Measurements from ENCODE around the gene SLC10A3. TPM values are rescaled to one million over a fixed set of nuclear protein-coding genes. Genes with fewer than 3 reads are reported as not detected.

The SLC10A3 gene
- total RNA-seq, 8 experiments from 2014 or later = 5.2 to 20.3 (median 9.8) TPM

- ATAC-seq (replicated peaks in 6 of 8) = peak in 3 of 8 experiments; percentile 1 to 2 (median 1)
- in situ Hi-C loops (cut with MboI; ENCODE audit: low pct_unique_long_range_greater_than_20kb in 2 of 9, low sequenced_read_pairs in 9 of 9, unreplicated experiment in 9 of 9) = no loop called here
- H3K4me3 ChIP-seq = peak overlapping the region; percentile 47 to 89 (median 69)
- H3K27ac ChIP-seq = peak overlapping the region; percentile 76 to 92
- H3K4me1 ChIP-seq (replicated peaks in 1 of 2) = peaks cover 14 to 23% of the 10 kb centered on the region in 2 donors
- WGBS, 10 experiments = no CpG with 5 or more reads among the region's 35 CpGs
Measured at GRCh38 chrX:154486052-154486395, 4.4 kb downstream of the SLC10A3 start.

GRCh38 chrX:154485150-154486051 is 5.0 kb downstream of the SLC10A3 start:
- H3K4me1 ChIP-seq (replicated peaks in 1 of 2) = peaks cover 14 to 23% of the 10 kb centered on the region in 2 donors
- in situ Hi-C loops (cut with MboI; ENCODE audit: low pct_unique_long_range_greater_than_20kb in 2 of 9, low sequenced_read_pairs in 9 of 9, unreplicated experiment in 9 of 9) = no loop called here
- no peak for ATAC-seq (replicated peaks in 6 of 8)
- WGBS, 10 experiments = 100% methylated on average over 1 of the region's 35 CpGs; no CpG with 5 or more reads in 9 of the 10 experiments
- peak overlapping the region; percentile 47 to 89 (median 69) for H3K4me3 ChIP-seq
- peak overlapping the region; percentile 76 to 92 for H3K27ac ChIP-seq

- Histone ChIP-seq H3K27ac (no peak overlapping the region), H3K4me1 (replicated peaks in 1 of 2) (peaks cover 17 to 19% of the 10 kb centered on the region in 2 donors), H3K4me3 (no peak overlapping the region)
- in situ Hi-C loops (cut with MboI; ENCODE audit: low pct_unique_long_range_greater_than_20kb in 2 of 9, low sequenced_read_pairs in 9 of 9, unreplicated experiment in 9 of 9) = no loop called here
- ATAC-seq (replicated peaks in 6 of 8) = peak in 2 of 8 experiments; percentile 43 to 51
- 54 to 100% methylated on average over 2 to 6 of the region's 16 CpGs; no CpG with 5 or more reads in 8 of the 10 experiments for WGBS, 10 experiments
Measured at GRCh38 chrX:154484255-154485149, 5.9 kb downstream of the SLC10A3 start.

DNA sequence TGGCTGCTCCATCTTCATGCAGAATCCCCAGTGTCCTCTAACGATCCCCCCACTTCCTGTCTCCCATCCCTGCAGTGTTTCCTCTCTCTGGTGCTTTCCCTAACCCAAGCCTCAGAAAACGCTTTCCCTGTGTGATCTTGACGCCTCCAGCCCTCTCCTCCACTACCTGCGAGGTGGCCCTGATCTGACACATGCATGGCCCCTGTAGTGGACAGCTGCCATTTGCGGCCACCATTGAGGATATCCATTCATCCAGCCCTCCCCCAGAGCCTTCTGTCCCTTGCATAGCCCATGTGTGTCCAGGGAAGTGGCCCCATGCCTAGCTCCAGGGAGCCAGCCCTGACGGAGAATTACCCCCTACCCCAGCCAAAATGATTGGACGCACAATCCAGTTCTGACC is 7.1 kb downstream of the SLC10A3 start:
- H3K4me1 ChIP-seq (replicated peaks in 1 of 2) = peaks cover 18 to 19% of the 10 kb centered on the region in 2 donors
- no peak for ATAC-seq (replicated peaks in 6 of 8)
- no peak overlapping the region for H3K4me3 ChIP-seq
- in situ Hi-C loops (cut with MboI; ENCODE audit: low pct_unique_long_range_greater_than_20kb in 2 of 9, low sequenced_read_pairs in 9 of 9, unreplicated experiment in 9 of 9) = no loop called here
- H3K27ac ChIP-seq = no peak overlapping the region
- 10 to 100% (median 47%) methylated on average over 1 to 4 of the region's 7 CpGs; no CpG with 5 or more reads in 7 of the 10 experiments for WGBS, 10 experiments

DNA sequence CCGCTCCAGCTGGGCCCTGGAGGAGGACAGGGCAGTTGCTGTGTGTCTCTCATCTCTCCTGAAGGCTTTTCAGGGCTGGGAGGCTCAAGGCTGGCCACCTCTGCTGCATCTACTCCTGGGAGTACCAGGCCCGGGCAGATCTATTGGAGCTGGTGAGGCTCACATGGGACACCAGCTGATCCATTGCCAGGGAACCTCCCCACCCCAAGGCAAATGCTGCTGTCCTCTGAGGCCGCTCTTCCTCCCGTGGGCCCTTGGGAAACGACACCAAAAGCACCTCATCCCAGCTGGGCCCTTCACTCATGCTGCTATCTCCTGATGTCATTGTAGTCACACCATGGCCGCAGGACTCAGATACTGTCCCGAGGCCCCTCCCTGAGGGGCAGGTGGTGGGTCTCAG is 7.6 kb downstream of the SLC10A3 start:
- 57% methylated on average over 2 of the region's 7 CpGs; no CpG with 5 or more reads in 9 of the 10 experiments for WGBS, 10 experiments
- no peak for ATAC-seq (replicated peaks in 6 of 8)
- in situ Hi-C loops (cut with MboI; ENCODE audit: low pct_unique_long_range_greater_than_20kb in 2 of 9, low sequenced_read_pairs in 9 of 9, unreplicated experiment in 9 of 9) = no loop called here
- Histone ChIP-seq H3K4me3 (no peak overlapping the region), H3K27ac (no peak overlapping the region), H3K4me1 (replicated peaks in 1 of 2) (peaks cover 19 to 22% of the 10 kb centered on the region in 2 donors)

DNA sequence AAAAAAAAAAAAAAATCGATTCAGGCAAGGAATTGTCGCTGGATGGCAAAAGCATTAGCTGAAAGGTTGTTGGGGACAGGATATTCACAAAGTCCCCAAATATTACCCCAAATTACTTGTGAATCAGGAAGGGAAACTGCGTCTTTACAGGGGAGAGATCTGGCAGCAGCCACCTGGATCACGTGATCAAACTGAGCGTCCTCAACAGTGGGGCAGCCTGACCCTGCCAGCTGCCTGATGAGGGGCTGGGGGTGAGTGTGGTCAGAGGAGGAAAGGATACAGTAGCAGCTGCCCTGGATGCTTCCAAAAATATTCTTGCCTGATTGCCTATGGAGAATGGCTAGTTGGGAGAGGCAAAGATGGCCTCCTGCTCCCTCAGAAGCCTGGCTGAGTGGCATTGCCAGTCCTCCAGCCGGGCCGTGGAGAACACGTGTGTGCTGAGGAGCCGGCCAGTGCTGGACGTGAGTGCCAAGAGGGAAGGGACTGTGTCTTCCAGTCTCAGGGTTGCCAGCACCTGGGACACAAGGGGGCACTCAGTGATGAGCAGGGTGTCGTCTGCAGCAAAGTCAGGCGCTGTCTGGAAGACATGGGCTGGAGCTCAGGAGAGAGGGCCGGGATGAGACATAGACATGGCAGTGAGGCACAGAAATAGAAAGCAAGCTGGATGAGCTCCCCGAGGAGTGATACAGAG is 8.4 kb downstream of the SLC10A3 start:
- in situ Hi-C loops (cut with MboI; ENCODE audit: low pct_unique_long_range_greater_than_20kb in 2 of 9, low sequenced_read_pairs in 9 of 9, unreplicated experiment in 9 of 9) = no loop called here
- 58 to 100% (median 89%) methylated on average over 1 to 6 of the region's 14 CpGs; no CpG with 5 or more reads in 7 of the 10 experiments for WGBS, 10 experiments
- H3K27ac ChIP-seq = no peak overlapping the region
- ATAC-seq (replicated peaks in 6 of 8) = no peak
- peaks cover 20 to 22% of the 10 kb centered on the region in 2 donors for H3K4me1 ChIP-seq (replicated peaks in 1 of 2)
- H3K4me3 ChIP-seq = no peak overlapping the region

DNA sequence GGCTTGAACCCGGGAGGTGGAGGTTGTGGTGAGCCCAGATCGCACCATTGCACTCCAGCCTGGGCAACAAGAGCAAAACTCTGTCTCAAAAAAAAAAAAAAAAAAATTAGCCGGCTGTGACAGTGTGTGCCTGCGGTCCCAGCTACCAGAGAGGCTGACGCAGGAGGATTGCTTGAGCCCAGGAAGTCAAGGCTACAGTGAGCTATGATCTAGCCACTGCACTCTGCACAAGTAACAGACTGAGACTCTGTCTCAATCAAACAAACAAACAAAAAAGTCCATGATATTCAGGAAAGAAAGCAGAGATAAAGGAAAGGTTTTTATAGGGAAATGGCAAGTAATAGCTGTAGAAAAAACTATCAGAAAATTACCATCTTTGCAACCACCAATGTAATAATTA is 9.2 kb downstream of the SLC10A3 start:
- in situ Hi-C loops (cut with MboI; ENCODE audit: low pct_unique_long_range_greater_than_20kb in 2 of 9, low sequenced_read_pairs in 9 of 9, unreplicated experiment in 9 of 9) = no loop called here
- no peak for ATAC-seq (replicated peaks in 6 of 8)
- peaks cover 18 to 20% of the 10 kb centered on the region in 2 donors for H3K4me1 ChIP-seq (replicated peaks in 1 of 2)
- no peak overlapping the region for H3K4me3 ChIP-seq
- 39 to 100% (median 86%) methylated on average over 1 to 4 of the region's 5 CpGs; no CpG with 5 or more reads in 4 of the 10 experiments for WGBS, 10 experiments
- H3K27ac ChIP-seq = no peak overlapping the region

DNA sequence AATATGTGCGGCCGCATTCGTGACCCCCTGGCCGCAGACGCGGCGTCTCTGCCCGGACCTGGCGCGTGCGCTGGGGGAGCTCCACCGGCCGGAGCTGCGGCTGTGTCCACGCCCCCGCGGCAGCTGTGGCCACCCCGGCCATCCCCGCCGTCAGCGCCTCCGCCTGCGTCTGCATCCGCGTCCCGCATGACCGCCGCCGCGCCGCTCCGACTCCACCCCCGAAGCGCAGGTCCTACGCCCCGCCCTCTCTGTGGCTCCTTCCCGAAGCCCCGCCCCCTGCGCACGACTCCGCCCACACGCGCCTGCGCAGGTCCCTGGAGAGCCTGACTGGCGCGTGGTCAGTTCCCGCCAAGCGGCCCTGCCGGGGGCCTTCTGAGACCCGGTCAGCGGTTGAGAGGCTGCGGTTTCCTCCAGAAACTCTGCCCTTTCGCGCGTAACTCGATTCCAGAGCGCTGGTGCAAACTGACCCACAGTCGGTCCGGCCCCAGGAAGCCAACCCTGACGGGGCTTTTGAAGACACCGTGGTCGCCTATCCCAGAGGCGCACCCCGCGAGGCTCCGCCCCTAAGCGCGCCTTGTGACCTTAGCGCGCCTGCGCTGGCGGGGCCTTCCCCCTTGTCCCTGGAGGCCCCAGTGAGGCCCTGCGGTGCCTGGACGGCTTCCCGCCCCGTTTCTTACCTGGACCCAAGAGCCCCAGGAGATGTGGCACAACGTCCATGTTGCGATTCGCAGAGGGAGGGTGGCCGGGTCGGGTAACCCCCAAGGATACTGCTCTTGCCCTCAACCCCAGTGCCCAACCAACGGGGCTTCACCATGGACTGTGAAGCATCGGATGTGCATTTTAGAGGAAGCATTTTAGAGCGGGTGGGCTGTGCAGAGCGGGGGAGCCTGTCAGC is 11.5 kb downstream of the SLC10A3 start, which contains the start of gene LAGE3:
Gene LAGE3 (minus strand): TSS at position 554 of the 895 bp plus-strand sequence. CDS start 366 bp downstream, at position 188.
- ATAC-seq (replicated peaks in 6 of 8) = peak; percentile 87 to 93 (median 90)
- 0 to 49% methylated on average over 3 to 23 of the region's 85 CpGs; no CpG with 5 or more reads in 8 of the 10 experiments for WGBS, 10 experiments
- in situ Hi-C loops (cut with MboI; ENCODE audit: low pct_unique_long_range_greater_than_20kb in 2 of 9, low sequenced_read_pairs in 9 of 9, unreplicated experiment in 9 of 9) = no loop called here
- Histone ChIP-seq H3K4me1 (replicated peaks in 1 of 2) (peaks cover 4 to 9% of the 10 kb centered on the region in 2 donors), H3K27ac (peak within 1 kb of the TSS; percentile 84 to 94), H3K4me3 (peak within 1 kb of the TSS; percentile 36 to 48 (median 39))

GRCh38 chrX:154477891-154478477 is 12.4 kb downstream of the SLC10A3 start:
- 71 to 100% (median 76%) methylated on average over 1 to 10 of the region's 24 CpGs; no CpG with 5 or more reads in 7 of the 10 experiments for WGBS, 10 experiments
- Histone ChIP-seq H3K4me1 (replicated peaks in 1 of 2) (peaks cover 4 to 9% of the 10 kb centered on the region in 2 donors), H3K4me3 (peak overlapping the region; percentile 36 to 48 (median 39)), H3K27ac (peak overlapping the region; percentile 66 to 94)
- ATAC-seq (replicated peaks in 6 of 8) = no peak
- in situ Hi-C loops (cut with MboI; ENCODE audit: low pct_unique_long_range_greater_than_20kb in 2 of 9, low sequenced_read_pairs in 9 of 9, unreplicated experiment in 9 of 9) = no loop called here

GRCh38 chrX:154476821-154477220 is 13.6 kb downstream of the SLC10A3 start:
- whole genome bisulfite sequencing, 10 experiments = 60 to 96% (median 96%) methylated on average over 1 to 4 of the region's 8 CpGs; no CpG with 5 or more reads in 7 of the 10 experiments
- H3K4me1 ChIP-seq (replicated peaks in 1 of 2) = peaks cover 4 to 9% of the 10 kb centered on the region in 2 donors
- no peak overlapping the region for H3K4me3 ChIP-seq
- in situ Hi-C loops (cut with MboI; ENCODE audit: low pct_unique_long_range_greater_than_20kb in 2 of 9, low sequenced_read_pairs in 9 of 9, unreplicated experiment in 9 of 9) = no loop called here
- no peak overlapping the region for H3K27ac ChIP-seq
- ATAC-seq (replicated peaks in 6 of 8) = no peak

DNA sequence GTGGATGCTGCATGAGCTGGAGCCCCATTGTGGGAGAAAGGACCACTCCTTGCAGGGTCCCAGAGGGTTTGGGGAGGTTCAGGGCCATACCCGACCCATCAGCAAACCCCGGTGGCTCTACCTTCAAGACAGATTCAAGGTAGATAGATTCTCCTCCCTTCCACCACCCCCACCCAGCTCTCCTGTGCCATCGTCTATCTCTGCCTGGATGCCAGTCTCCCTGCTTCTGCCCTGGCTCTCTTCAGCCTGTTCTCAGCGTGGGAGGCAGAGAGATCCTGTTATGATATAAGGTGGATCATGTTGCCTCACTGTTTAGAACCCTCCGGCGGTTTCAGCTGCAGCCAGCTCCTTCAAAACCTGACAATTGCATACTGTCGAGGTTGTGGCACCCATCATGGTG is 16.7 kb downstream of the SLC10A3 start:
- in situ Hi-C loops (cut with MboI; ENCODE audit: low pct_unique_long_range_greater_than_20kb in 2 of 9, low sequenced_read_pairs in 9 of 9, unreplicated experiment in 9 of 9) = no loop called here

More for the DNA sequence above, 16.7 kb downstream of the SLC10A3 start:
- Histone ChIP-seq H3K4me1 (replicated peaks in 1 of 2) (peaks cover 4% of the 10 kb centered on the region in 2 donors), H3K27ac (no peak overlapping the region), H3K4me3 (no peak overlapping the region)
- no peak for ATAC-seq (replicated peaks in 6 of 8)
- 60 to 67% methylated on average over 2 to 3 of the region's 7 CpGs; no CpG with 5 or more reads in 8 of the 10 experiments for WGBS, 10 experiments

All from motor neuron (in vitro differentiated cells).